ENCODE data around the gene HMX2.

- no peak for TF ChIP-seq CTCF (IDR thresholded peaks at IDR 0.05)
- no peak for TF ChIP-seq POLR2A (IDR thresholded peaks at IDR 0.05)
- no peak for TF ChIP-seq POLR2AphosphoS5 (IDR thresholded peaks at IDR 0.05)
Observed at GRCh38 chr10:123134343-123134914, 13.5 kb upstream of the HMX2 start.

Data from suprapubic skin (tissue), 4 donors.